Measurements from ENCODE around the gene SH3BP1. TPM values are rescaled to one million over a fixed set of nuclear protein-coding genes. Genes with fewer than 3 reads are reported as not detected.
A peak's percentile ranks its signal among the peaks of the same experiment; 100 is the strongest.

The SH3BP1 gene
- polyA plus RNA-seq, 1 experiment: 5.8 TPM

DNA sequence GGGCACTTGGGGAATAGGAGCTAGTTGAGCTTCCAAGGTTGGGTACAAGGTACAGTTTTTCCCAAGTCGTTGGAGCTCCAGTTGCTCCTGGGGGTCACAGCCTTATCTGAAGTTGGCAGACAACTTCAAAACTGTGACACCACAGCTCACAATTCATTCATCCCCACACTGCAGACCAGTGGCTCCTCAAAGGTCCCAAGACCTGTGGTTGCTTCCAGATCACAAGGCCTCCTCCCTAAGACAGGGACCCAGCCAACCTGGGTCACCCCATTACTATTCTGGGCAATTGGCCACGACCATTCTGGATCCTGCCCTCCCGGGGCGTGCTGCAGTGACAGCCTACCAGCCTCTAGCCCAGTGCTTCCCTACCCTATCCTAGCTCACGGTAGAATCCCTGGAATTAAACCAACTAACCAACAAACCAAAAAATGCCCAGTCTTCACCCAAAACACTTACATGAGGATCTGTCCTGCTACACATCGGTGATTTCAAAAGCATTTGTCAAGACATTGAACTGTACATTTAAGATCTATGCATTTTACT is 18.2 kb downstream of the SH3BP1 start:
- H3K27me3 ChIP-seq (ENCODE audit: control insufficient read depth, insufficient read depth, low read length): no peaks in the 10 kb centered on the region
- no peak for DNase-seq (ENCODE audit: low read depth)
- POLR2A ChIA-PET: interaction anchor here (0.8 to 1.8 kb wide), 3 partner anchors 18 to 38 kb away, joined by 4 to 16 read pairs (median 14); partner anchors contain the start of gene LGALS1
- peaks cover 10% of the 10 kb centered on the region for H3K36me3 ChIP-seq (ENCODE audit: control insufficient read depth, insufficient read depth, low read length)
- H3K4me3 ChIP-seq (ENCODE audit: low read depth, low read length): peak overlapping the region; percentile 46
- TF ChIP-seq, protein P1, sequence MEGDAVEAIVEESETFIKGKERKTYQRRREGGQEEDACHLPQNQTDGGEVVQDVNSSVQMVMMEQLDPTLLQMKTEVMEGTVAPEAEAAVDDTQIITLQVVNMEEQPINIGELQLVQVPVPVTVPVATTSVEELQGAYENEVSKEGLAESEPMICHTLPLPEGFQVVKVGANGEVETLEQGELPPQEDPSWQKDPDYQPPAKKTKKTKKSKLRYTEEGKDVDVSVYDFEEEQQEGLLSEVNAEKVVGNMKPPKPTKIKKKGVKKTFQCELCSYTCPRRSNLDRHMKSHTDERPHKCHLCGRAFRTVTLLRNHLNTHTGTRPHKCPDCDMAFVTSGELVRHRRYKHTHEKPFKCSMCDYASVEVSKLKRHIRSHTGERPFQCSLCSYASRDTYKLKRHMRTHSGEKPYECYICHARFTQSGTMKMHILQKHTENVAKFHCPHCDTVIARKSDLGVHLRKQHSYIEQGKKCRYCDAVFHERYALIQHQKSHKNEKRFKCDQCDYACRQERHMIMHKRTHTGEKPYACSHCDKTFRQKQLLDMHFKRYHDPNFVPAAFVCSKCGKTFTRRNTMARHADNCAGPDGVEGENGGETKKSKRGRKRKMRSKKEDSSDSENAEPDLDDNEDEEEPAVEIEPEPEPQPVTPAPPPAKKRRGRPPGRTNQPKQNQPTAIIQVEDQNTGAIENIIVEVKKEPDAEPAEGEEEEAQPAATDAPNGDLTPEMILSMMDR (IDR thresholded peaks at IDR 0.05; ENCODE audit: insufficient read depth, low read depth, low read length): no peak
- CTCF ChIA-PET: interaction anchor here (0.9 to 9.5 kb wide), 7 partner anchors 9 to 204 kb away, joined by 3 to 133 read pairs (median 5); partner anchors contain the start of genes LGALS1 and NOL12

DNA sequence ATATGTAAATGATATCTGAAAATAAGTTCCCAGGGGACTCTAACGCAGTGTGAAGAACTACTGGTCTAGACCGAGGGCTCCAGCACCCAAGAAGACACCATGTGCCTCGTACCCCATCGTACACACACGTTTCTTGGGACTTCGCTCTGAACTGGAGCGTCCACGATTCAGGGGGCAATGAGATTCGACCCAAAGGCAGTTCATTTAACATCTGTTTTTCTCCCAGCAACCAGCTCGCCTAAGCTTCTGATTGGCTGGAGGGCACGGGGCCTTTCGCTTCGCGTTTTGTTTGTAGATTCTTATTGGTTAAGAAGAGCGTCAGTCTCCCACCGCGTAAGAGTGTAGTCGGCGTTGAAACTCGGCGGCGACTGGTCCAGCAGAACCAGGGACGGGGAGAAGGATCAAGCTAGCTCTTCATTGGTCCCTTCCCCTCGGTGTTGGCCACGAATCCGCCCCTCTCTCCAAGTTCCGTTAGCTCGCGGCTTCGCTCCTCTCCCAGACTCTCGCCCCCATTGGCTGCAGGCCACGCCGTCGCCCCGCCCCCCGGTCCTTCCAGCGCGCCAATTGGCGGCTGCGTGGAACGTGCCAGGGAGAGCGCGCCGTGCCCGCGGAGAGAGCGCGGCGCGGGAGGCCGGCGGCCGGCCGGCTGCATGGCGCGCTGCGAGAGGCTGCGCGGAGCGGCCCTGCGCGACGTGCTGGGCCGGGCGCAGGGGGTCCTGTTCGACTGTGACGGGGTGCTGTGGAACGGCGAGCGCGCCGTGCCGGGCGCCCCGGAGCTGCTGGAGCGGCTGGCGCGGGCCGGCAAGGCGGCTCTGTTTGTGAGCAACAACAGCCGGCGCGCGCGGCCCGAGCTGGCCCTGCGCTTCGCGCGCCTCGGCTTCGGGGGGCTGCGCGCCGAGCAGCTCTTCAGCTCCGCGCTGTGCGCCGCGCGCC is 18.9 kb downstream of the SH3BP1 start, which contains the start of gene PDXP:
Gene PDXP, plus strand, starts transcription at position 591 of the 933 bp plus-strand sequence. Its CDS starts 60 bp downstream, at position 651.
- H3K36me3 ChIP-seq (ENCODE audit: control insufficient read depth, insufficient read depth, low read length): peaks cover 7% of the 10 kb centered on the region
- TF ChIP-seq, protein P1 (IDR thresholded peaks at IDR 0.05; ENCODE audit: insufficient read depth, low read depth, low read length): no peak
- CTCF ChIA-PET: interaction anchor here (0.6 to 9.5 kb wide), 12 partner anchors 10 to 203 kb away, joined by 3 to 133 read pairs (median 4); partner anchors contain the start of genes LGALS1 and NOL12
- peak within 1 kb of the TSS; percentile 72 for H3K4me3 ChIP-seq (ENCODE audit: low read depth, low read length)
- POLR2A ChIA-PET: interaction anchor here (0.6 to 1.8 kb wide), 4 partner anchors 17 to 59 kb away, joined by 4 to 16 read pairs (median 12); partner anchors contain the start of gene LGALS1
- DNase-seq (ENCODE audit: low read depth): peak; percentile 99
- no peaks in the 10 kb centered on the region for H3K27me3 ChIP-seq (ENCODE audit: control insufficient read depth, insufficient read depth, low read length)

DNA sequence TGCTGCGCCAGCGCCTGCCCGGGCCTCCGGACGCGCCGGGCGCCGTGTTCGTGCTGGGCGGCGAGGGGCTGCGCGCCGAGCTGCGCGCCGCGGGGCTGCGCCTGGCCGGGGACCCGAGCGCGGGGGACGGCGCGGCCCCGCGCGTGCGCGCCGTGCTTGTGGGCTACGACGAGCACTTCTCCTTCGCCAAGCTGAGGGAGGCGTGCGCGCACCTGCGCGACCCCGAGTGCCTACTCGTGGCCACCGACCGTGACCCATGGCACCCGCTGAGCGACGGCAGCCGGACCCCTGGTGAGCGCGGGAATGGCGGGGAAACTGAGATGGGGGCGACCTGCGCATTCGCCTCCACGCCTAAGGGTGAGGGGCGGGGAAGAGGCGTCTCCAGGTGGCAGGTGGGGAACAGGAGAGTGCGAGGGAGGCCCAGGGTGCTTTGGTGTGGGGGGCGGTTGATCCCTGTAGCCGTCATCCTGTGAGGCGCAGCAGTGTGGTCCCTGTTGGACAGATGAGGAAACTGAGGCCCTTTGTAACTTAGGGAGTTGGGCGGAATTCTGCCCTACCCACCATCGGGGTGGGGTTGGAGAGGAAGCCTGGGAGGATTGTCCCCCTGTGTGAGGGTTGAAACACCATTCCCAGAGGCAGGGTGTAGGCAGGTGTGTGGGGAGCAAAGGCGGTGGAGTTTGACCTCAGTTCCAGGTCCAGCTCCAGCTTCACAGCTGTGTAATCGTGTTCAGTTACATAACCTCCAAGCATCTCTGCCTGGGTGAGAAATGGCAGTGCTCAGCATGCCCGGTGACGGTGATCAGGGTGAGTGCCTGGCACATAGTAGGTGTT is 19.8 kb downstream of the SH3BP1 start:
- Histone ChIP-seq H3K36me3 (ENCODE audit: control insufficient read depth, insufficient read depth, low read length) (peaks cover 2% of the 10 kb centered on the region; the same call in 1 of the 2 replicates), H3K27me3 (ENCODE audit: control insufficient read depth, insufficient read depth, low read length) (no peaks in the 10 kb centered on the region), H3K4me3 (ENCODE audit: low read depth, low read length) (peak overlapping the region; percentile 72)
- TF ChIP-seq, protein P1 (IDR thresholded peaks at IDR 0.05; ENCODE audit: insufficient read depth, low read depth, low read length): no peak
- ChIA-PET POLR2A (no interaction called here), CTCF (interaction anchor here (0.6 to 9.5 kb wide), 9 partner anchors 11 to 161 kb away, joined by 3 to 133 read pairs (median 3); partner anchors contain the start of gene NOL12)
- no peak for DNase-seq (ENCODE audit: low read depth)

DNA sequence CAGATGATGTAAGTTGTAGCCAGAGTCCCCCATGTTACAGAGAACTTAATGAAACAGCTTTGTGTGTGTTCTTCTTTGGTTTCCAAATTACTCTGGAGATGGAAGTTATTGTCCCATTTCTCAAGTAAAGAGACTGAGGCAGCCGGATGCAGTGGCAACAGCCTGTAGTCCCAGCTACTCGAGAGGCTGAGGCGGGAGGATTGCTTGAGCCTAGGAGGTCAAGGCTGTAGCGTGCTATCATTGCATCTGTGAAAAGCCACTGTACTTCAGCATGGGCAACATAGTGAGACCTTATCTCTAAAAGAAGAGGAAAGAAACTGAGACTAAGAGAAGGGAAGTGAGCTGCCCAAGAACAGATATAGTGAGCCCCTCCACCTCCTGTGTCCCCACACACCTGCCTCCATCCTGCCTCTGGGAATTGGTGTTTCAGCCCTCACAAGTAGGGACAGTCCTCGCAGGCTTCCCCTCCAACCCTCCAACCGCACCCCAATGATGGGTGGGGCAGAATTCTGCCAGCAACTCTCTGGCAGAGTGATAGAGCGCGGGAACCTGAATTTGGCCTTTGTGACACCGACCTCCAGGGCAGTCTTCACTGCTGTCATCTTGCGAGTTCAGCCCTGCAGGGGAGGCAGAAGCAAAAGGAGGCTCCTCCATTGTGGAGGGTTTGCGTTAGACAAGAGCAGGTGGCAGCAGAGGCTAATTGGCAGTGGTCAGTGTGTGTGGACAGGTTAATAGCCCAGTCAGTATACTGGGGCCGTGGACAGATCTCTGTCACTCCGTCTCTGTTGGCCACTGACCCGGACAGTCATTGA is 20.6 kb downstream of the SH3BP1 start:
- Histone ChIP-seq H3K27me3 (ENCODE audit: control insufficient read depth, insufficient read depth, low read length) (no peaks in the 10 kb centered on the region), H3K4me3 (ENCODE audit: low read depth, low read length) (peak overlapping the region; percentile 72), H3K36me3 (ENCODE audit: control insufficient read depth, insufficient read depth, low read length) (no peaks in the 10 kb centered on the region; the same call in 1 of the 2 replicates)
- ChIA-PET POLR2A (no interaction called here), CTCF (interaction anchor here (0.7 to 9.5 kb wide), 15 partner anchors 10 to 160 kb away, joined by 3 to 133 read pairs (median 6); partner anchors contain the start of genes LGALS1 and NOL12)
- TF ChIP-seq, protein P1 (IDR thresholded peaks at IDR 0.05; ENCODE audit: insufficient read depth, low read depth, low read length): no peak
- DNase-seq (ENCODE audit: low read depth): no peak
